Subcutaneous adipose tissue (tissue), 4 donors: ENCODE data around the gene PRR20E. TPM values are rescaled to one million over a fixed set of nuclear protein-coding genes. Genes with fewer than 3 reads are reported as not detected.
"Not testable (repeated sequence)": the region's sequence is repeated elsewhere in the genome, so short reads cannot be mapped to it uniquely, and the experiment has no call there.

Experiments
- CTCF ChIP-seq: fragments of 450-650 bp; IDR thresholded peaks from one replicate; pipeline ENCODE4 v1.5.1; 2016; ENCODE audit warnings: low read depth, mild to moderate bottlenecking, control low read depth, antibody characterized with exemption, moderate library complexity
- total RNA-seq, 4 donors: library from RNA; depleted of rRNA; stranded (reverse); fragments of >200 nt; gene quantifications; one replicate each; pipeline ENCODE4 v1.1.0, GENCODE V29; 2016

PRR20E gene
- not detected for total RNA-seq

- TF ChIP-seq CTCF: not testable (repeated sequence)
These were observed at the start of gene PRR20E for GRCh38 chr13:57166897-57167296. PRR20E (plus strand) TSS chr13:57167197; CDS start chr13:57167584, 387 bp downstream.

GRCh38 chr13:57123681-57124080 is 43.3 kb upstream of the PRR20E start:
- TF ChIP-seq CTCF: no peak

GRCh38 chr13:57128909-57129308 is 38.1 kb upstream of the PRR20E start:
- no peak for TF ChIP-seq CTCF

GRCh38 chr13:57136093-57136492 is 30.9 kb upstream of the PRR20E start:
- no peak for TF ChIP-seq CTCF

DNA sequence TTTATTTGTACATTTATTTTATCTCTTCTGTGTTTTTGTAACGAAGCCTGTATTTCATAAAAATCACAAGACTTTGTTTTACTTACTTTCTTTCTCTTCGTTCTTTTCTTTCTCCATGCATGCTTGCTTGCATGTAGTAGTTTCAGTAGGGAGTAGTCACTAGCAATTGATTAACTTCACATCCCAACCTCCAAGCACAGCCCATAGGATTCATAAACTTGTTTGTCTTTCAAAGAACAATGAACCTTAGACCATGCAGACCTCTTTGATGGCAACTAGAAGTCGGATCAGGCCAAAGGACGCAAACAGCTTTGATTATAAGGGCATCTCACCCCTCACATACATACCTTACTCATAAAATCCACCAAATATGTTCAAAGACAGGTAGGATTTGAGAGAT is 29.4 kb upstream of the PRR20E start:
- TF ChIP-seq CTCF: no peak

DNA sequence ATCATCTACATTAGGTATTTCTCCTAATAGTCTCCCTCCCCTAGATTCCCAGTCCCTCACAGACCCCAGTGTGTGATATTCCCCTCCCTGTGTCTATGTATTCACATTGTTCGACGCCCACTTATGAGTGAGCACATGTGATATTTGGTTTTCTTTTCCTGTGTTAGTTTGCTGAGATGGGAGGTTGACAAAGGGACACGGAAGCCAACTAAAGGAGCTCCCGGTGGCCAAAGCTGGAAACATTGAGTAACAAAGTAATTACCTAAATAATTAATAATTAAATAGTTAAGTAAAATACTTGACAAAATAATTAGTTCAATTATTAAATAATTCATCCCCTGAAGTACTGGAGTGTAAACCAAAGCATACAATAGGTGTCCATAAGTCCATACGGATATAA is 28.0 kb upstream of the PRR20E start:
- no peak for TF ChIP-seq CTCF

DNA sequence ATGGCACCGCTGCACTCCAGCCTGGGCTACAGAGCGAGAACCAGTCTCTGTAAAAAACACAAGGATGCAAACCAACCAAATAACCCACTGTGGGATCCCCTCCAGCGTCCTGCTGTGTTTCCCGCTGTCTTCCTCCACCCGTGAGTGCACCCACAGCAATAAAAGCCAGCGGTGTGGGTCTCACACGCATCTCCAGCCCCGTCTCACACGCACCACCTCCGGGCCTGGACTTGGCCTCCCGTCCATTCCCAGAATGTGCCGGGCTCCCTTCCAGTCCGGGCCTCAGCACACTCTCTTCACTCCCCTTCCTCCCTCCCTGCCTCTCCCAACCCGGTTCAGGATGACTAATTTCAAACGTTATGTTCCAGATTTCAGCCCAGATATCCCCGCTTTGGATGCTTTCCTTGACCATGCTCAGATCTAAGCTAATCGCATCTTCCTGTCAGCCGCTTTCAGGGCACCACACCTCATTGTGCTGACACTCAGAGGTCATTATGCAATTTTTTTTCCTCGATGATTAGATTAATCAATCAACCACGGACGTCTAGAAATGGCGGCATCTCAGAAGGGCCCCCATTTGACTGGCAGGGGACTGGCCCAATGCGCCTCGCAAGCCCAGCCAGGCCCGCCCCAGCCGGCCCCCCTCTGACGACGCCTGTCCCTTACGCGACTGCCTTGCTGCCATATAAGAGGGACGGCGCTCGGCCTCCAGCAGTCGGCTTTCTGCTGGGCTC is 26.6 kb upstream of the PRR20E start, which contains the start of gene PRR20A:
TSS of gene PRR20A (plus strand) at position 684 of the 734 bp plus-strand sequence. CDS start 387 bp downstream, outside the sequence.
- TF ChIP-seq CTCF: not testable (repeated sequence)
